Embryonic facial prominence (tissue), 1 donor: ENCODE data around the gene RPS6KA2.

Source experiments
- DNase-seq: peaks from one replicate; pipeline ENCODE4 v3.0.0-alpha.2; 2016; ENCODE audit errors: extremely low spot score

RPS6KA2 gene

DNA sequence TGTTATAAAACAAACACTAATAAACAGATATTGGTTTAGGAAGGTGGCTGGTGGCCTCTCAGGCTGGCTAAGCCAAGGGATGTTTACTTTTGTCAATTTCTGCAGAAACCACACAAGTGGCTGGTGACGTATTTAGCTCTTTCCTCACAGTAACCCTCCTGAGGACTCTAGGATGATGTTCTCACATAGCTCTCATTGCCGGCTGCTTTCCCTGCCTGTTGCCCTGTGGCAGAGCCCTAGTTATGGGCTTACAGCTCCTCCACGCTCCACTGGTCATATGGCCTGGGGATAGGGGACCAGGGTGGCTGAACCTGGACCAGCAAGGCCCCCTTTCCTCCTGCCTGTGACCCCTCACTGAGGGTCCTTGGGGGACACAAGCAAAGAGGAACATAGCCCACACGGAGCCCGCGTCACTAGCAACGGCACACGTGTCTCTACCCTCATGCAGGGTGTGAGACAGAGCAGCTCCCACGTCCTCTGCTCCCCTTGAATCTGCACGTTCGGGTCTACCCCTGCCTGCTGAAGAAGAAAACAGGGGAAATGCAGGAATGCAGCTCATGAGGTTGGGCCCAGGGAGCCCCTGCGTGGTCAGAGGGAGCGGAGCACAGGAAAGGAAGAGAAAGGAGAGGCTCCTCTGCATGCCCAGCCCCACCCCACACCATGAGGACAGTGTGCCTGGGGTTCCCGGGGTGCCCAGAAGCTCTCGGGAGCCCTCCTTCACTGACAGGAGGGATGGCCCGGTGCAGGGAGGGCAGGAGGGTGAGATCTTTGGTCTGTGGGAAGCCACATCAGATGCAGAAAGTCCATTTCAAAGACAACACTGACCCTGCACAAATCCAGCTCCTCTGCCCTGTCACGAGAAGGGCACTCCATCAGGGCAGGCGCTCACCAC is 54.4 kb downstream of the RPS6KA2 start:
- no peak for DNase-seq

DNA sequence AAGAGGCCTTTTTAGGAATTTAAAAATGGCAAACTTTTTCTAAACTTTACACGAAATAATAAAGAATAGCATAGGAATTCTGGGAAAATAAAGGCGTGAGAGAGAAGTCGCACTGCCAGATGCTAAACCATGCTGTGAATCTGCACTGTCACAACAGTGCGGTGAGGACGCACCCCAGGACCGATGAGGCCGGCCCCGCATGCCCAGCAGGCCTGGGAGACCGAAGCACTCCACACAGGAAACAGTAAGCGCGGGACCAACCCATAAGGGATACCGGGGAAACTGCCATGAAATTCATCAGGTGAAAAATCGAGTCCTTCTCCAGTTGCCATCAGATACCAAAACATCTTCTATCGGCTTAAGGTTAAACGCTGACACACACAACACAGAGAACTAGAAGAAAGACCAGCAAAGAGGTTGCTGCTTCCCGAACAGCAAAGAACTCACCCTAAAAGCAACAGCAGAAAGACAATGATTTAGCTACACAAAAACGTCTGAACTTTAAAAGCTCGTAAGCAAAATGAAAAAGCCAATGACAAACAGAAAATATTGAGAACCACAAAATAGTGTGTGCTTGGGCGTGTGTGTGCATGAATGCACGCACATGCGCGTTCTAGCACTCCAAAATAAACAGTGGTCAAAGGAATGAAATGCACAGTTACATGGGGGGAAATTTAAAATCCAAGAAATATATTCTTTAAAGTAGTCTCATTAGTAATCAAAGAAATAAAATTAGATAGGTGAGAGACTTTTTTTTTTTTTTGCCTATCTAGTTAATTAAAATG is 55.9 kb downstream of the RPS6KA2 start:
- DNase-seq = no peak

DNA sequence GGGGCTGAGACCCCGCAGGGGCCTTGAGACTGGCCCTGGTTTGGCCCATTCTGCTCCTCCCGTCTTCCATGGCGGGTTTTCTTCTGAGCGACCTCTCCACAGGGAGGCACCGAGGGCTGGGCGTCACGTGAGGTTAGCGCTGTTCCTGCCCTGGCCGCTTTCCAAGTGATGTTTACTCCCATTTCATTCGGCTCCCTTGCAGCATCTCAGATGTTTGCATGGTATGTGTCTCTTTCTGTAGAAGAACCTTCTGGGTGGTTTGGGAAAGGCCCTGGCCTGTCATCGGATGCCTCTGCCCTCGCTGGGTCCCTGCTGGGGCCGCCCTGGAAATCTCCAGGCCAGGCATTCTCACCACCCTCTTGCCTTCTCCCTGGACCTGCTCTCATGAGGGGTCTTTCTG is 57.8 kb downstream of the RPS6KA2 start:
- no peak for DNase-seq

DNA sequence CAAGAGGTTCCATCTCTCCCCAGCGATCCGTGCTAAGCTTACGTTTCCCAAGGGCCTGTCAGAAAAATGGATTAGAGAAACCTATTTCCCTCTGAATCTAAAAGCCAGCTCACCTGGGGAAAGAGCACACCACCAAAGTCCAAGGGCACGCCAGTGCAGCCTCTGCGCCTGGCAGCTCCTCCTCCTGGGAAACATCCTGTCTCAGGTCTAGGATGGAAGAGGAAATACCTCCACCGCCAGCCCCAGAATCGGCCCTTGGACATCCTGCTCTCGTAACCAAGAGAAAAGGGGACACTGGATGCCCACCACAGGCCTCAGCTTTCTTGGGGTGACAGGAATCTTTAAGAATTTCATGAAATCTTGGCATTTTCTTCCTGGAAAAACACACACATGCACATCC is 59.2 kb downstream of the RPS6KA2 start:
- DNase-seq = no peak

DNA sequence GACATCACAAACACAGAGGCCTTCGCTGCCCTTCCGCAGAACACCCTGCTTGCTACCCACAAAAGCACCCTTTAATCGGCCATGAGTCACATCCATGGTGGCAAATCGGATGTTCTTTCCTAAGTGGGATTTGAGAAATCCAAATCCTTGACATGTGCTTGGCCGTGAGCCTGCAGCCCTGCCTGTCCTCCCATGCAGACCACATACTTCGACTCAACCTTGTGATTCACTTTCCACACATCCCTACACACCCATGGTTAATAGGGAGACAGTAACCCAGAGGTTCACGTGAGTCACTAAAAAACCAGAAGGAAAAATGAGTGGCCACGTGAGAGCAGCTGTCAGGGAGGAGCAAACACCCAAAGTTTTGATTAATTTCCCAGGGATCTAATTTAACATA is 59.9 kb downstream of the RPS6KA2 start:
- no peak for DNase-seq

DNA sequence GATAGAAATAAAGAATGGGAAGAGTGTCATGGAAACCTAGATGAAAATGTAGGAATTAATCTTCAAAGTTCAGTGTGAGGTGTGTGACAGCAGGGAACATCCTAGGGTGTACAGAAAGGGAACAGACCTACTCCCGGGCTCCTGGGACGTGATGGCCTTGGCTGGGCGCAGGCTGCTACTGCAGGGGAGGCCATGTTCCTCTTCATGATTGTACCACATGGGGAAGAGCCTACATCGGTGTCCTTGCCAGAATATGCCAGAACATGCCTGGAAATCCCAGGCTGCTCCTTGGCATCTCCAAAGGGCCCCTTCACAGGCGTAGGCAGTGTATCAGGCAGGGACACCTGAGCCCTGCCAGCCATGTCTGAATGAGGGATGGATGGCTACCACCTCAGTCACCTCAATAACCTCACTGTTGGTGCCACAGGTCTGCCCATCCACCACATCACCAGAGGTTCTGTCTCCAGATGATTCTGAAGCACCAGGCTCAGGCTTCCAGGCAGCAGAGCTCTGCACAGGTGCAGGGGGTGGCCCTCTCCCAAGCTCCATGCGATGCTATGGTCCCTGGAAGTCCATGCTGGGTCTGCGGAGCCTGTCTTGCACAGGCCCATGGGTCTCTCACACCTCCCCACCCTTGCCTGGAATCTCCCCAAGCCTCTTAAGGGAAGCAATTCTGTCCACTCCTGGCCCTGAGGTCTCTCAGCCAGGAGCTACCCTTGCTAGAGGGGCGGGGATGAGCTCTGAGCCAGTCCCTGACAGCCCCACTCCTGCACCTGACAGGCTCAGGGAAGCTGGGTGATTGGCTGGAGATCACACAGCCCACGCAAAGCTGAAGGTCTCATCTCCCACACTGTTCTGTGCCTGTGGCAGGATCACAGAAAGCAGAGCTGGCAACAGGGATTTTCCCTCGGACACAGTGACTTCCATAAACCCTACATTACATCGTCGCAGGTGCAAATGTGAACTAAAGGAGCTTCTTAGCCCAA is 60.7 kb downstream of the RPS6KA2 start:
- DNase-seq = no peak

DNA sequence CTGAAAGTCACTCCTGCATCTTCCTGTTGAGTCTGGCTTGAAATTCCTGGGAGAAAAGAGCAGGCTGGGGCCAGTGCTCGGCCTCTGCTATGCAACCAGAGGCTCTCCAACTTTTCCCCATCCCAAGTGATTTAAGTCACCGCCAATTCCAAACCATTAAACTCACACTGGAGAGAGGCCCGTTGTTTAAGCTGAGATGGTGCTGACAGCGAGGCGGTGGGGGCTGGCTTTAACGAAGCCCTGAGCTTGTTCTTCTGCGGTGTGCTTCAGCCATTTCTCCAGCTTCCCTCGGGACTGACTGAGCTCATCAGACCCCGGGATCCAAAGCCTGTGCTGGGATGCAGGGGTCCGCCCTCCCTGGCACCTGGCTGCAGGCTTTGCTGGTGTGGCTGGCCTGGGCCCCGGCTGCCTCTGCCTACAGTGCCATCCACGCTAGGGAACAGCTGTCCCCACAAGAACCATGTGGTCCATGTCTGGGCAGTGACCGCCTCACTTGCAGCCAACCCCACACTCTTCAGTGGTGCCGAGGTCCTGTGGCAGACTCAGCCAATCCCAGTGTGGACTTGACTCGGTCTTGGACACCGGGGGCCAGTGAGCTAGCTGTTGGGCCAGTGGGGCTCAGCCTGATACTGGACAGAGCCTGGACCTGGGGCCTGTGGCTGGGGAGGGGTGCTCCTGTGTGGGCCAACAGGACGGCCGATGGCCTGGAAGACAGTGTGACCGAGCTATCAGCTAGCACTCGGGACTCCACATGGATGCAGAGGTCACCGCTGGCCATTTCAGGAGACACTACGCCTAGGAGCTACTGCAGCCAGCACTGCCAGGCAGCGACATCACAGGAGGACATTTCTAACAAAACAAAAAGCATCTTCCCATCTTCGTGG is 61.7 kb downstream of the RPS6KA2 start:
- no peak for DNase-seq

DNA sequence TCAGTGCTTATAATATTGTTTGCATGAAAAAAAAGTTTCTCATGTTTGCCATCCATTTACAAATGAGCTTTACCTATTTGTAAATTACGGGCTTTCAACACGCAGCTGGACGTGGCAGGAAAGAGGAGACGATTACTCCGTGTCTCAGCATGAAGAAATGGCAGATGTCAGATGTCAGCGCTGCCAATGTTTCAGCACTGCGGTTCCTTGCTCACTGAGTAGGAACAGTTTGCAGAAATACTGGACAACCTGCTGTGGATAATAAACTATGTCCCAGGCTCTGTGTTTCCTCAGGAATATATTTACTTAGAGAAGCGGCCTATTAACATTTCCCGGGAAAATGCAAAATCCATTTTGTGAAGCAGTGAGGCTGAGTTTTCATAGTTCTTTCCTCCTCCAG is 63.2 kb downstream of the RPS6KA2 start:
- DNase-seq = no peak

DNA sequence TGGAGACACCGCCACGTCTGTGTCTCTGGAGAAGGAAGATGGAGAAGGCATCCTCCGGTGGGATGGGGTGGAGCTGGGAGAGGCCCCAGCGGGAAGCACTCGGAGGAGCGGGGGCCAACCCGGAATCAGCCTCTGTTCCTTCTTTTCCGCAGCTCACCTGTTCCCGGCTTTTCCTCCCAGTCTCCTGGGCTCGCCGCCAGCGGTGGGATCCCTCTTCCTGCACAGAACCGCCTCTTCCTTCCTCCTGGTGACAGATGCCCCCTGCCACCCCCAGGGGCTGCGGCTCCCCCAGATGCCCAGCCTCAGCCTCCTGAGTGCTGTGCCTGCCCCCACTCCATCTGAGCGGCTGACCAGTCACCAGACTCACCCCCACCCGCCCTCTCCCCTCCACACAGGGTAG is 63.9 kb downstream of the RPS6KA2 start:
- DNase-seq = no peak

DNA sequence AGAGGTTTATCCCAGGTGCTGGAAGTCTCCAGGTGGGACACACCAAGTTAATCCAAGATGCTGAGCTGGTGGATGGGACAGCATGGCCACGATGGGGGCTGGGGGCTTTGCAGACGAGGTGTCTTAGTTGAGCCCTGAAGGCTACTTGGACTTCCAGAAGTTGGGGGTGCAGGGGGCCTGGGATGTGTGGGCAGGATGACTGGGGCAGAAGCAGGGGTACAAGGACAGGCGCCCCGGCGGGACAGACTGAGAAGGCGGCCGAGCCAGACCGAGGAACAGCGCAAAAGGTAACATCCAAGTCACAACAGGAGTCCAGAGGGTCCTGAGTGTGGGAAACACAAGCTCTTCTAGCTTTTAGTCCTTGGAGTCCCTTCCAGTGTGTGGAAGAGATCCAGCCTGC is 64.3 kb downstream of the RPS6KA2 start:
- DNase-seq = no peak

DNA sequence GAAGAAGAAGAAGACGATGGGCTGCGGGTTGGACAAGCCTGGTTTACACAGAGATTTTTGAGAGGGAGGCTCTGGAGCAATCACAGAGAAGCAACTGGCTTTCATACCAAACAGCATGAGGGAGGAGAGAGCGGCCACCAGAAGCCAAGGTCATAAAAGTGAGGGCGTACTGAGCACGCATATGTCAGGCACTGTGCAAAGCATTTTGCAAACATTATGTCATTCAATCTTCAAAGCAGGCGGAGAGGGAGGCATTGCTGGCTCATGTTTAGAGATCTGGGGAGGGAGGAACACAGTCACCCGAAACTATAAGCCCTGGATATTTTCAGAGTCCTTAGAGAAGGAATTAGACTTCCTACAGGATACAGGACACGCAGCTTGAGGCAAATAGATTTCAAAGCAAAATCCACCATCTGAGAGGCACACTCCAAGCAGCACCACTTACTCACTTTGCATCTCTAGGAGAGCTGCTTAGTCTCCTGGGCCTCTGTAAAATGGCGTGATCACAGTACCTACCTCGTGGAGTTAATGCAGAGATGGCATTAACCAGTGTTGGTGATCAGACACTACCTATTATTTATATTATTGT is 65.2 kb downstream of the RPS6KA2 start:
- DNase-seq = no peak

DNA sequence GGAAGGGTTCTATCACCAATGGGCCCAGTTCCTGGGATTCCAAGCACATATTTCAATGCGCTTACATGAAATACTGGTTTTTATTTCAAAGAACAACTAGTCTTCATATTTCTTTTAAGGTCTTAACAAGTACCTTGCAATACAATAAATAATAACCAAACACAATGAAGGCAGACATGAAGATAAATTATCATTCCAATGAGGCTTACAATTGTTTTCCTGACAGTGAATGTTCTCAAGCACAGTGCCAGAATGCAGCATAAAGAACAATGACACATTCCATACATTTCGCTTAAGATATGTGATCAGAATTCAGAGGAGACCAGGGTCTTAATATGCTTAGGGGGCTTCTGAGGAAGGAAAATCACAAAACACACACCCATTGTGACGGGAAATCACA is 66.8 kb downstream of the RPS6KA2 start:
- DNase-seq = no peak

DNA sequence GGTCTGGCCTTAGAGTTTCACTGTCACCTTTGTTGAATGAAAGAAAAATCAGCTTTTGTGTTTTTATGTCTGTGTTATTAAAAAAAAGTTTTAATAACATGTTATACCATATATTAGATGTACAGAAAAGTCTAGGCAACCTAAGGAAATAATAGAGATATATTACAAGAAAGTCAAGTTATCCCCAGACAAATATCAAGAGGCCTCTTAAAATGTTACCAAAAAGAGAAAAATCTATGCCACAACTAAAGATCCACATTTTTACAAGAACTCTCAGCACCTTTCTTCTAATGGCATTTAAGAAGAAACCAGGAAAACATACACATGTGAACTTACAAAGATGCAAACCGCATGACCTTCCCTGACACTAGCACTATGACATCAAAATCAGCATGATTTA is 67.4 kb downstream of the RPS6KA2 start:
- no peak for DNase-seq

DNA sequence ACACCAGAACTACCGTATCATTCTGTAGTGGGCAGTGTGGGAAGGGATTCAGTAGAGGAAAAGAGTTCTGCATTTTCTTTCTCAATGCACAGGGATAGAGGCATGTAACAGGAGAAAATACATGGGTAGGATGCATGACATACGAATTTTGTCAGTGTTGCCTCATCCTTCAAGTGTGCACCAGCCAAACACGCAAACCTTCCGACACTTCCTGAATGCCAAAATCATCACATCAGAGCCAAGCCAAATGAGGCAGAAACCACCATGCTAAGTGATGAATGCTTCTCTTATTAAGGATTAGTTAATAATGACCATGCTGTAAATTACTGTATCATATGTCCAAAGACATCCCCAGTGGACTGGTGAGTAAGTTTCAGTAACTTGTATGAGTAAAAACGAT is 67.8 kb downstream of the RPS6KA2 start:
- no peak for DNase-seq

DNA sequence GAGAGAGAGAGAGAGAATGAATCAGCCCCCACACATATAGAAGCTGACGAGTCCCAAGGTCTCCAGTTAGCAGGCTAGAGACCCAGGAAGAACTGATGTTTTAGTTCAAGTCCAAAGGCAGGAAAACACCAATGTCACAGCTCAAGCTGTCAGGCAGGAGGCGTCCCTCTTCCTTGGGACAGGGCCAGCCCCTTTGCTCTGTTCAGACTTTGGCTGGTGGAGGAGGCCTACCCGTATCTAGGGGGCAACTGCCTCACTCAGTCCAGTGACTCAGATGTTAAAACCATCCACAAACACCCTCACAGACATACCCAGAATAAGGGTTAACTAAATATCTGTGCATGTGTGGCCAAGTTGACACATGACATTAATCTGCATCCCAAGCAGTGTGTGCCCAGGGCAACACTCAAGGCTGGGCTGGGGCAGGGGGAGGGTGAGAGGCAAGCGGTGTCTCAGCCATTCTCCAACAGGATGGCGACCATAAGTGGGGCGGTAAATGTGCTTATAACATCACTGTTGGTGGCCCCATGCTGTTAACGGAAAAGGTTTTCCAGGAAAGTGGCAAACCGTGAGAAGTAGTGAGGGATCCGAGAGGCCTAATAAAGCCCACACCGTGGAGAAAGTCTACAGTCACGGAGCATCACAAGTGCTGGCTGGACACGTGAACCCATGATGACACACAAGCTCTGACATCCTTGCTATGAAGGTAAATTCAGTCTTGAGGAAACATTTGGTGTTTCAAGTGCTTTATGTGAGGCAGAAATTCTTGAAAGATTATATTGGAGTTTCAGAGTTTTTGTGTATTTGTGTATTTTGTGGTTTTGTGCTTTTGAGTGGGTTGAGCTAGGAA is 68.7 kb downstream of the RPS6KA2 start:
- no peak for DNase-seq

DNA sequence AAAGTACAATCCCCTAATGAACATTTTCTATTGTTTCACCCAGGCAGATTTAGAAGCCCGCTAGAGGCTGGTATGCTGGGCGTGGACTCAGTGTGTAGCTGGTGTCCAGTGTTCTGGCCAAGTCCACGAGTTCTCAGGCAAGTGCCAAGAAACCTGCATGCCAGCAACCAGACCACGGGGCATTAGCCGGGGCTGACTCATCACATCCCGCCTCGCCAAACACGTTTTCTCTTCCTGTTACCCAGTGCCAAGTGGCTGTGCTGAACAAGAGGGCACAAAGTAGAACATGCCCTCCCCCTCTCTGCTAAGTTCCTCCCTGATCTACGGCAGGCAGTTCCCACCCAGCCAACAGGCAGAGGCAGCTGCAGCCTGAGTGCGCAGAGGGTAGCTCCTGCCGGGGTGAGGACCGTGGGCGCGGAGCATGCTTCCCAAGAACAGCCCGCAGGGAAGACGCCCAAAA is 70.2 kb downstream of the RPS6KA2 start:
- no peak for DNase-seq

DNA sequence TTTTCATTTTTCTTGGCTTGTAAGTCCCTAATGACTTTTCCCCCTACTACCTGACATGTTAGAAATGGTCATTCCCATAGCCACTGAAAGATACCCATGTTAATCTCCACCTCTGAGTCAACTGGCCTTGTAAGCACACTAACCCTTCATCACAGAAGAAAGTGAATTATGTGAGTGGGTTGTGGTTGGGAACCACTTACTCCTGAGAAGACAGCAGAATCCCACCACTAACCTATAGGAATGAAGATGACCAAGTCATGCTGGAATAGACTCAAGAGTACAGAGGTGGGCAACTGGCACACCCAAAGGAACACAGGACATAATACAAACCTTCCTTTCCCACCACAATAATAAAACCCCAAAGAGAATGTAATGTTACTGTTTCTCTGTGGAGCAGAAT is 70.7 kb downstream of the RPS6KA2 start:
- no peak for DNase-seq

DNA sequence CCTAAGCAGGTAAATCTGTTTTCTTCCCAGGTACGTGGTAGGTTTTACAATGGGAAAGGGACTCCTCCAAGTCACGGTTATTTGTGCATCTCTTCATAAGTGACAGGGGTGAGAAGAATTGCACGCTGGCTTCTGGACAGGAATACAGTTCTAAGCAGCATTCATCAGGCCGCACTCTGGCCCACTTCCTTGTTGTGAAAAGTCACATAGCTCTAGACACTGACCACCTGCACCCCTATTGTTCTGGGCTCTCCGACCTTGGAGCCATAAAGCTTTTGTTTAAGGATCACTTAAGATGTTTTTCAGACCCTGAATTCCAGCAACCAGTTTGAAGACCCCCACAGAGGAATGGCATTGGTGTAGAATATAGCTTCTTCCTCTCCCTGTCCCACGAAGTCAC is 72.0 kb downstream of the RPS6KA2 start:
- DNase-seq = no peak

DNA sequence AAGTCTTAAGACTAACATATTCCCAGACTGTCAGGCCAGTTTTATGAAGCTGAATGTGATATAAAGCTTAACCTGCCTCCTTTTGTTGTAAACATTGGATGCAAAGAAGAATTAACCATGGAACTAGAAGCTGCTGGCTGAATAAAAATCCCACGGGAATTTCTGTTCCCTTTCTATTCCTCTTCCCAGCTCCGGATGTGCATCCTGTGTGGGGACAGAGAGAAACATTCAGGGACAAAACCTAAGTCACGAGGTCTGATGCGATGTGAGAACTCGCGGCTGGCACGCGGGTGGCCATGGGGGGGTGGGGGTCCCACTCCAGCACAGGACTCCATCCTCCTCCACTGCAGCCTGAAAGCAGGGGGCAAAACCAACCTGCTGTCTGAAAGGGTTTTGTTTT is 72.7 kb downstream of the RPS6KA2 start:
- DNase-seq = no peak
